ENCODE data around the gene RNF166. TPM values are rescaled to one million over a fixed set of nuclear protein-coding genes. Genes with fewer than 3 reads are reported as not detected.

The RNF166 gene, protein sequence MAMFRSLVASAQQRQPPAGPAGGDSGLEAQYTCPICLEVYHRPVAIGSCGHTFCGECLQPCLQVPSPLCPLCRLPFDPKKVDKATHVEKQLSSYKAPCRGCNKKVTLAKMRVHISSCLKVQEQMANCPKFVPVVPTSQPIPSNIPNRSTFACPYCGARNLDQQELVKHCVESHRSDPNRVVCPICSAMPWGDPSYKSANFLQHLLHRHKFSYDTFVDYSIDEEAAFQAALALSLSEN
- total RNA-seq (100 to 1,000 TPM; 209 to 230 TPM), polyA plus RNA-seq (100 to 1,000 TPM in 2 of 3 donors, 10 to 100 TPM in 1; 79.4 to 104 (median 101) TPM), total RNA-seq (36.7 to 188 (median 143) reads per million in 6 experiments)

DNA sequence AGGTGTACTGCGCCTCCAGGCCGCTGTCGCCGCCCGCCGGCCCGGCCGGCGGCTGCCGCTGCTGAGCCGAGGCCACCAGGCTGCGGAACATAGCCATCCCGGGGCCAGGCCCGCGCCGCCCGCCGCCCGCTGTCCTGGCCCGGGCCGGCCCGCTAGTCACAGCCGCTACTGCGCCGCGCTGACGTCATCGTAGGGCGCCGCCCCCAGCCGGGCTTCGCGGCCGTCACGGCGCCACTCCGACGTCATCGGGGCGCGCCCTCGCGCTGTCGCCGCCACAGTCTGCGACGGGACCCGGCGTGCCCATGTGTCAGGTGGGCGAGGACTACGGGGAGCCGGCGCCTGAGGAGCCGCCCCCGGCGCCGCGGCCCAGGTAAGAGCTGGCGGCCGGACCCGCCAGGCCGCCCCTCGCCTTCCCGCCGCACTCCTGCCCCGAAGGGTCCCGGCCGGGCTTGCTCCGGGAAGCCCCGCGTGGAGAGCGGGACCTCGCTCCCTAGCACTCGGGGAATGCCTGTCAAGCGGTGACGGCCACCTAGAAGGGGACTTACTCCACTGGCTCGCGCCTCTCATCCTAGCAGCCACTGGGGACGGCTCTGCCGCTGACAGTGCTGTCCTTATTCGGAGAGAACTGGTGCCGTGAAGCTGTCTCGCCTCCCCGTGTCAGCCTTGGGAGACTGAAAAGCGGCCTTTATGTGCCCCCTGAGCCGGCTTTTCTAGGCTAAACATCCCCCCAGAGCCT lies at the start of gene RNF166, which contains the start of gene CTU2:
TSS of gene RNF166 (minus strand) at position 180 of the 736 bp plus-strand sequence. CDS start at position 97, 83 bp downstream.
TSS of gene CTU2 (plus strand) at position 275 of the 736 bp plus-strand sequence. CDS start at position 303, 28 bp downstream.
- peaks cover 0 to 4% (median 0%) of the 10 kb centered on the region in 3 donors for H3K36me3 Mint-ChIP-seq
- no peaks in the 10 kb centered on the region for H3K27me3 Mint-ChIP-seq
- peak; percentile 62 to 73 for ATAC-seq
- peak within 1 kb of the TSS; percentile 88 to 100 (median 96) for H3K27ac Mint-ChIP-seq
- H3K4me3 Mint-ChIP-seq = peak within 1 kb of the TSS; percentile 93 to 99 (median 96)
- POLR2A ChIA-PET = interaction anchor here (0.6 to 8.7 kb wide), 10 partner anchors 10 to 81 kb away, joined by 3 to 100 read pairs (median 5); partner anchors contain the start of gene MVD
- no peaks in the 10 kb centered on the region for H3K9me3 Mint-ChIP-seq
- peaks cover 22 to 58% (median 56%) of the 10 kb centered on the region in 4 donors for H3K4me1 Mint-ChIP-seq
- peak; percentile 86 to 95 (median 92) for DNase-seq

DNA sequence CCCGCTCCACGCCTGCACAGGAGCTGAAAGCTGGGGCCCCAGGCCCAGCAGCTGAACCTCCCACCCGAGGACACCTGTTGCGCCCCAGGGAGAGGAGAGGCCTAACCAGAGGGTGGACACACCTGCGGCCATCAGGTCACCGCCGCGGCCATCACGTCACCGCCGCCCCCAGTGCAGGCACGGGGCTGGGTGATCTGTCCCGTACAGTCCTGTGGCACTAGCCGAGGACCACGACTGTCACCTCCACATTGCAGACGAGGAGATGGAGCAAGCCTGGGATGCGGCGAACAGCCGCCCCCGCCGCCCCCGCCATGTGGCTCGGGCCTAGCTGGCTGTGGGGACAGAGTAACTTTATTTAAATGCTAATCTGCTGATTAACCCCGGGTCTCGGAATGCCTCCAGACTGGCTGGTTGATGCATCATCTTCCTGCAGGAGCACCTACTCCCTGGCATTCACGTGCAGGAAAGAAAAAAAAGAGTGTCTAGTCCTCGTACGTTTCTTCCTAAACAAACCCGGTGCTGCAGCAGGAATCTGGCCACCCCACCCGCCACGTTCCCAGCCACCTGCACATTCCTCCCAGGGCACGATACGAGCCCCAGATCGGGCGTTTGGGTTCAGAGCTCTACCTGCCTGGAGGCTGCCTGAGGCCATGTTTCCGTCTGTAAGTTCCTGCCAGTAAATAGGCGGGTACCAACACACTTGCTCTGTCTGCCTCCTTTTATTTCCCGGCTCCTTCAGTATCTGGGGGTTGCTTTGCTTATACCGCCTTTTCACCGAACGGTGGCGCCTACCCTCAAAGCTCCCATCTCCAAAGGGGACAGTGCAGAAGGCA lies 48.9 kb upstream of the RNF166 start:
- no peaks in the 10 kb centered on the region for H3K36me3 Mint-ChIP-seq
- H3K4me1 Mint-ChIP-seq = peaks cover 7 to 30% (median 15%) of the 10 kb centered on the region in 4 donors
- H3K27me3 Mint-ChIP-seq = no peaks in the 10 kb centered on the region
- peak overlapping the region in 2 of 10 donors; percentile 76 to 85 for H3K27ac Mint-ChIP-seq
- H3K4me3 Mint-ChIP-seq = no peak overlapping the region
- POLR2A ChIA-PET = interaction anchor here (0.6 to 2.1 kb wide), 4 partner anchors 9 to 27 kb away, joined by 4 to 9 read pairs (median 4); no protein-coding TSS in a partner anchor
- DNase-seq = no peak
- no peaks in the 10 kb centered on the region for H3K9me3 Mint-ChIP-seq
- ATAC-seq = no peak

DNA sequence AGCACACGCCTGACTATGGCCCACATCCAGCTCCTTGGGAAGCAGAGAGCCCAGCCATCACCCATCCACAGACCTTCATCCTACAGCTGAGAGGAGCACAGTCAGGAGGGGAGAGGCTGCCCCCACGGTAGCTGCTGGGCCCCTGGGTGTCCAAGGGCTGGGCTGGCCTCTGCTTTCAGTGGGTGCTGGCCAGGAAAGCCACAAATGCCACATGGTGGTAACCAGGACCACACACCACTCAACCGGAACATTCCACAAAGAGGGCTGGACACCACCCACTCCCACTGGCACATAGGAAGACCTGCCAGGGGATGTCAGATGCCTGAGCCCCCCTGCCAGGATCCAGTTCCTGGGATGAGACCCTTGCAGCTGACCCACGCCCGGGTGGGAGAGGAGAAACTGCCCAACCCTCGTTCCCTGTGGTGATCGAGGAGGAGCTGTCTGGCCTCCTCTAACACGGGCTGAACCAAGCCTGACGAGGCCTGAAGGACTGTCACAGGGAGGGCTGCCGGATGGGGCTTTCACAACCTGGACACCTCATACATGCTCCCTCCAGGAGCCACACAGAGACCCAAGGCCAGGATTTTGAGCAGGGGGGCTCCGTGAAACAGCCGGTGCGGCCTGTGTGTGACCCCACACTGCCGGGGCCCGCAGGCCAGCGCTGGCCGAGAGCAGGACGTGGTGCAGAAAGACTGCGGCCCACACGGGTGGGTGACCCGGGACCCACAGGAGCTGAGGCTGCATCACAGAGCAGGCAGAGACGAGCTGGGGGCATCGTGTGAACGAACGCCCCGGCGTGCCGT lies 48.1 kb upstream of the RNF166 start:
- POLR2A ChIA-PET = interaction anchor here (1.3 to 2.1 kb wide), 3 partner anchors 8 to 27 kb away, joined by 4 to 9 read pairs (median 5); no protein-coding TSS in a partner anchor
- H3K4me3 Mint-ChIP-seq = no peak overlapping the region
- H3K27ac Mint-ChIP-seq = no peak overlapping the region
- no peak for DNase-seq
- no peaks in the 10 kb centered on the region for H3K27me3 Mint-ChIP-seq
- H3K9me3 Mint-ChIP-seq = no peaks in the 10 kb centered on the region
- ATAC-seq = no peak
- H3K36me3 Mint-ChIP-seq = no peaks in the 10 kb centered on the region
- H3K4me1 Mint-ChIP-seq = peaks cover 3 to 26% (median 12%) of the 10 kb centered on the region in 4 donors

DNA sequence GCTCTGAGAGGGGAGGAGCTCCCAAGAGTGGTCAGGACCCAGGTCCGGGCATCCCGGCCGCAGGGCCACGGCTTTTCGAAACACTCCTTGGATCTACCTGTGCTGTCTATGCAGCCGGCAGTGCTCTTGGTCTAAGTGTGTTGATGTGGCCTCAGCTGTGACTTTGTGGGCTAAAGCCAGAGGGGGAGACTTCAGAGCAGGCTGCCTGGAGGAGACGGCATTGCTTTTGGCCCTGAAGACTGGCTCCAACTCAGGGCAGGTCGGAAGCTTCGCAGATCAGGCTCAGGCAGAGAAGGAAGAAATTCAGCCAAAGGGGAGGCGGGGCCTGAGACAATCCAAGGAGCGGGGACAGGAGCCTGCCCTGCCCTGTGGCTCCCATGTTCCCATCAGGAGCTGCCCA lies 47.4 kb upstream of the RNF166 start:
- Mint-ChIP-seq H3K4me1 (peaks cover 0 to 20% (median 8%) of the 10 kb centered on the region in 4 donors), H3K27ac (peak overlapping the region in 2 of 10 donors; percentile 52 to 75), H3K27me3 (no peaks in the 10 kb centered on the region), H3K9me3 (no peaks in the 10 kb centered on the region), H3K36me3 (no peaks in the 10 kb centered on the region), H3K4me3 (no peak overlapping the region)
- POLR2A ChIA-PET = interaction anchor here (1.3 to 2.0 kb wide), 2 partner anchors 7 to 28 kb away, joined by 4 to 9 read pairs; no protein-coding TSS in a partner anchor
- DNase-seq = no peak
- ATAC-seq = no peak

DNA sequence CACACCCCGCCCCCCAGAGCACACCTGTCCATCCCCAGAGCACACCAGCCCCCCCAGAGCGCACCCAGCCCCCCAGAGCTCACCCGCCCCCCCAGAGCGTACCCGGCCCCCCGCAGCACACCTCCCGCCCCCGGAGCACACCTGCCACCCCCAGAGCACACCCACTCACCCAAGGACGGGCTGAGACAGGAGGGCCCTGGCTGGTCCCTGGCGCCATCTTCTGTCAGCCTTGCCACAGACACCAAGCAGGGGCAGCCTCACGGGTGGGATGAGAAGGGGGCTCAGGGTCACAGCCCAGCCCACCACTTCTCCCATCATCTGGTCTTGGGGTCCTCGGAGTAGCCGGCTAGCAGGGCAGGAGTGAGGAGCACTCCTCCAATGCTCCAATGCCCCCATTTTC lies 47.0 kb upstream of the RNF166 start:
- H3K36me3 Mint-ChIP-seq = no peaks in the 10 kb centered on the region
- no peak for ATAC-seq
- DNase-seq = no peak
- no peaks in the 10 kb centered on the region for H3K9me3 Mint-ChIP-seq
- peak overlapping the region in 1 of 10 donors; percentile 52 for H3K27ac Mint-ChIP-seq
- H3K27me3 Mint-ChIP-seq = no peaks in the 10 kb centered on the region
- H3K4me1 Mint-ChIP-seq = peaks cover 0 to 16% (median 6%) of the 10 kb centered on the region in 4 donors
- no peak overlapping the region for H3K4me3 Mint-ChIP-seq
- POLR2A ChIA-PET = no interaction called here

DNA sequence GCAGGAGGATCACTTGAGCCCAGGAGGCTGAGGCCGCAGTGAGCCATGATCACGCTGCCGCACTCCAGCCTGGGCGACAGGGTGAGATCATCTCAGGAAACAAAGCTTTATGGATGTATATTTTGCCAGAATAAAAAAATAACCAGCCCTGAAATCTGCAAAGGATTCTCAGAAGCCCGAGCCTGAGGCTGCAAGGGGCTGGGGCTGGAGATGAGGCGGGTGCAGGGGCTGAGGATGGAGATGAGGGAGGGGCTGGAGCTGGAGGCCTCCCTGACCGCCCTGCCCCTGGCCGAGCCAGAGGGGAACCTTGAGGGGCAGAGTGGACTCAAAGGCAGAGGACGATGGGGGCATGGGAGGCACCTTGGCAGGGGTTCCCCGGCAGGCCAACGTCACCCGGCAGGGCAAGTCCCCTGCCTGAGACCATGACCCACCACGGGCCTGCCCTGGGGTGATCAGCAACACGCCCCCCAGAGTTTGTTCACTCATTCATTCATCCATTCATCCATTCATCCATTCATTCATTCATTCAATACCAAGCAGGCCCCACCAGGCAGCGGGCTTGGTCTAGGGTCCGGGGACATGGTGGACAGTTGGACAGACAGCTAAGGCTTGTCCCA lies 46.3 kb upstream of the RNF166 start:
- DNase-seq (no peak), ATAC-seq (no peak)
- H3K36me3 Mint-ChIP-seq = no peaks in the 10 kb centered on the region
- no peaks in the 10 kb centered on the region for H3K9me3 Mint-ChIP-seq
- H3K27ac Mint-ChIP-seq = no peak overlapping the region
- no peaks in the 10 kb centered on the region for H3K27me3 Mint-ChIP-seq
- no peak overlapping the region for H3K4me3 Mint-ChIP-seq
- POLR2A ChIA-PET = interaction anchor here (1.0 kb wide), 1 partner anchor 14 kb away, joined by 3 read pairs; no protein-coding TSS in a partner anchor
- H3K4me1 Mint-ChIP-seq = peaks cover 0 to 15% (median 6%) of the 10 kb centered on the region in 4 donors

DNA sequence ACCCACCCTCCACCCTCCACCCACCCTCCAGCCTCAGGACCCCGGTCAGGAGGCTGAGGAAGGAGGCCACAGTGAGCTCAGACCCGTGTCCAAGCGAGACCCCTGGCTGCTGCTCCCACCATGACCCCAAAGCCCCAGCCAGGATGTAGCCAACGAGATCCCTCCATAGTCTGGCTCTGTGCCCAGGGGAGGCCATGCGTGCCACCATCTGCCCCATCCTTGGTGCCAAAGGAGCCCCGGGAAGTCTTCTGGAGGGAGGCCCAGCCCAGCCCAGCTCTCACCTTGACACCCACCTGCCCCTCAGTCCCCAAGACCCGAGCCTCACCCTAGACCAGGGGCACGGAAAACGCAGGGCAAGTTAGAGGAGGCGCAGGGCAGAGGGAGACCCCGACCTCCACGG lies 44.6 kb upstream of the RNF166 start:
- Mint-ChIP-seq H3K27me3 (no peaks in the 10 kb centered on the region), H3K27ac (no peak overlapping the region), H3K4me3 (no peak overlapping the region), H3K4me1 (peaks cover 7 to 26% (median 13%) of the 10 kb centered on the region in 4 donors), H3K9me3 (no peaks in the 10 kb centered on the region), H3K36me3 (no peaks in the 10 kb centered on the region)
- ATAC-seq (no peak), DNase-seq (no peak)
- POLR2A ChIA-PET = interaction anchor here (1.1 kb wide), 1 partner anchor 30 kb away, joined by 3 read pairs; no protein-coding TSS in a partner anchor

DNA sequence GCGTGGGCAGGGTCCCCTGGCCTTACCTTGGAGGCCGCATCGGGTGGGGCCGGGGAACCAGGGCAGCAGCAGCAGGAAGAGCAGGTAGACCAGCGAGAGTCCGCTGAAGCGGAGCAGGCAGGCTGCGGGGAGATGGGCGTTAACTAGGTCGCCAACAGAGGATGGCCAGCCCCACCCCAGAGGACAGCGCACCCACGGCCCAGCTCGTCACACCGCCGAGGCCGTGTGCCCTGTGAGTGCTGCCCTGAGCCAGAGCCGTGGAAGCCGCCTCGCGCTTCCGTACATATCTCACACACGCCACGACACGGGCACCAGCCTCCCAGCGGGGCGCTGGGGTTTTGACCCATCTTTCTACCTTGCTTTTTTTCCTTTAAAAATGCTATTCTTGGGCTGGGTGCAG lies 43.1 kb upstream of the RNF166 start:
- H3K27me3 Mint-ChIP-seq = no peaks in the 10 kb centered on the region
- no peaks in the 10 kb centered on the region for H3K36me3 Mint-ChIP-seq
- DNase-seq (no peak), ATAC-seq (no peak)
- no peaks in the 10 kb centered on the region for H3K9me3 Mint-ChIP-seq
- no peak overlapping the region for H3K27ac Mint-ChIP-seq
- peaks cover 9 to 32% (median 22%) of the 10 kb centered on the region in 4 donors for H3K4me1 Mint-ChIP-seq
- POLR2A ChIA-PET = interaction anchor here (1.6 kb wide), 1 partner anchor 32 kb away, joined by 4 read pairs; no protein-coding TSS in a partner anchor
- no peak overlapping the region for H3K4me3 Mint-ChIP-seq

DNA sequence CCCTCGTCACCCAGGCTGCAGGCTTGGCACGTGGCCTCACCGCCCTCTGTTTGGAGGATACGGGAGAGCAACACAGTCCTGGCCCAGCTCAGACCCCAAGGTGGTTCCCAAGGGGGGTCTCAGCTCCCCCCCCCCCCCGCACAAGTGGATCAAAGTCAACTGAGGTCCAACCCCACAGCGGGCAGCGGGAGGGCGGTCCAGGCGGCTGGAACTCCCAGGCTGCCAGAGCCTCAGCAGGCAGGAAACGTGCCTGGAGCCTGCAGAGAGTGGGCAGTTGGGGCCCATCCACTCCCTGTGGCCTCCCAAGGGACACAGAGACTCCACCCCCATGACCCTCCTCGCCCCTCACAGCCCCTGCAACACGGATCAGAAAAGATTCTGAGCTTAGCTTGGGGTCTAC lies 42.2 kb upstream of the RNF166 start:
- Mint-ChIP-seq H3K9me3 (no peaks in the 10 kb centered on the region), H3K27me3 (no peaks in the 10 kb centered on the region), H3K4me1 (peaks cover 10 to 39% (median 31%) of the 10 kb centered on the region in 4 donors), H3K27ac (peak overlapping the region in 1 of 10 donors; percentile 49), H3K4me3 (no peak overlapping the region), H3K36me3 (no peaks in the 10 kb centered on the region)
- POLR2A ChIA-PET = interaction anchor here (1.6 to 1.9 kb wide), 2 partner anchors 33 to 109 kb away, joined by 4 to 6 read pairs; partner anchors contain the start of genes GALNS and TRAPPC2L
- ATAC-seq = no peak
- DNase-seq = no peak

DNA sequence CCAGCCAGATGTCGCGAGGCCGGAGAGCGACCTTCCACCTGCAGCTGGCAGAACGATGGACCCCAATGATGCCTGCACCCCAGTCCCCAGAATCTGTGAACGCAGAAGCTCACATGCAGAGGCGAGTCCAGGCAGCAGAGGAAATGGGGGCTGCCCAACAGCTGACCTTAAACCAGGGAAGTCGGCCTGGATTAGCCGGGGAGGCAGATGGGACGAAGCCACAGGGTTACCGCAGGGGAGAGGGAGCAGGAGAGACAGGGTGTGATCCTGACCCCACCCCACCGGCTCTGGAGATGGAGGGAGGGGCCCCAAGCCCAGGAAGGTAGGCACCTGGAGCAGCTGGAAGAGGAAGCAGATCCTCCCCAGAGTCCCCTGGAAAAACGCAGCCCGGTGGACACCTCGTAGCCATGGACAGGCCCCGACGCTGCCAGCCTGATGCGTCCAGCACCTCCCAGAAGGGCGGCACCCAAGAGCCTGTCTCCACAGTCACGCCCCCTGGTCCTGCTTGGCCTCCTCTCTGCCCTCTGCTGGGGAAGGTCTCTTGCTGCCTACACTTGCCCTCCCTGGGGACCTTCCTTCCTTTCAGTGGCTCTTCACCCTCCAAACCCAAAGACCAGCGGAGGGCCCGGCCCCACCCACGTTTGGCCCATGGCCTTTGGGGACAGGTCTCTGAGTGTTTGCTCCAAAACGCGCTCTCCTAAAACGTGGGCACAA lies 41.5 kb upstream of the RNF166 start:
- DNase-seq (no peak), ATAC-seq (no peak)
- Mint-ChIP-seq H3K9me3 (no peaks in the 10 kb centered on the region), H3K36me3 (no peaks in the 10 kb centered on the region), H3K27ac (peak overlapping the region in 3 of 10 donors; percentile 49 to 74 (median 63)), H3K4me3 (peak overlapping the region in 1 of 10 donors; percentile 10), H3K4me1 (peaks cover 10 to 40% (median 32%) of the 10 kb centered on the region in 4 donors), H3K27me3 (no peaks in the 10 kb centered on the region)
- POLR2A ChIA-PET = interaction anchor here (0.9 to 5.6 kb wide), 4 partner anchors 10 to 109 kb away, joined by 4 to 81 read pairs (median 6); partner anchors contain the start of genes GALNS, PIEZO1 and TRAPPC2L

Measured in naive thymus-derived CD8-positive, alpha-beta T cell (primary cell).